K562 (cell line): ENCODE data around the gene POGZ. TPM values are rescaled to one million over a fixed set of nuclear protein-coding genes. Genes with fewer than 3 reads are reported as not detected.

Experiments used
- EWSR1 ChIP-seq: fragments of 450-650 bp; IDR thresholded peaks from 2 replicates; pipeline ENCODE4 v1.6.1; 2018; ENCODE audit warnings: borderline replicate concordance, mild to moderate bottlenecking, low read depth, moderate library complexity; ENCODE audit not compliant: partially characterized antibody
- KDM4B ChIP-seq, 2 experiments: fragments of 450-650 bp in 1 of 2; sonication (generic) in 1 of 2; IDR thresholded peaks; 2 replicates each; pipeline ENCODE4 v1.6.1; 2016 to 2017; ENCODE audit warnings: borderline replicate concordance in 2 of 2, antibody characterized with exemption in 1 of 2, low read depth in 1 of 2, mild to moderate bottlenecking in 1 of 2
- MEF2A ChIP-seq: IDR thresholded peaks from 2 replicates; pipeline ENCODE4 v1.6.1; 2011; ENCODE audit warnings: low read depth, mild to moderate bottlenecking, low read length, moderate library complexity; ENCODE audit not compliant: control insufficient read depth
- MYC ChIP-seq, 2 experiments: fragments of 250-450 bp in 1 of 2; sonication (Bioruptor Pico) in 1 of 2; IDR thresholded peaks; 2 replicates each; pipeline versions ENCODE4 v1.5.1 to v1.6.1; 2012 to 2021; ENCODE audit warnings: low read depth in 2 of 2, borderline replicate concordance in 1 of 2, improper control_type of control experiment in 1 of 2, low read length in 1 of 2, mild to moderate bottlenecking in 1 of 2, moderate library complexity in 1 of 2
- NR2F6 ChIP-seq: fragments of 450-650 bp; formaldehyde crosslinking; IDR thresholded peaks from 2 replicates; pipeline ENCODE4 v1.4.0; 2020; ENCODE audit warnings: mild to moderate bottlenecking
- RBM15 ChIP-seq: fragments of 200-400 bp; formaldehyde crosslinking; IDR thresholded peaks from 2 replicates; pipeline ENCODE4 v1.6.1; 2018; ENCODE audit warnings: mild to moderate bottlenecking, low read length, moderate library complexity; ENCODE audit not compliant: insufficient read depth
- RHOXF2B ChIP-seq: fragments of 250-450 bp; sonication (Bioruptor Pico); conservative IDR thresholded peaks from 2 replicates; pipeline ENCODE4 v1.5.1; 2021
- SOX6 ChIP-seq: fragments of 450-650 bp; IDR thresholded peaks from 2 replicates; pipeline ENCODE4 v1.6.1; 2014; ENCODE audit warnings: mild to moderate bottlenecking
- TAL1 ChIP-seq: fragments of 450-650 bp; IDR thresholded peaks from 2 replicates; pipeline ENCODE4 v1.6.1; 2016; ENCODE audit warnings: mild to moderate bottlenecking
- TGIF2 ChIP-seq: sonication (generic); formaldehyde crosslinking; IDR thresholded peaks from 2 replicates; pipeline ENCODE4 v1.8.1; 2022; ENCODE audit warnings: mild to moderate bottlenecking, missing genetic modification reagents, moderate library complexity
- ZNF274 ChIP-seq: IDR thresholded peaks from 2 replicates; pipeline ENCODE4 v1.6.1; 2011; ENCODE audit warnings: low read depth, mild to moderate bottlenecking, low read length, moderate library complexity, borderline replicate concordance
- ZNF436 ChIP-seq: fragments of 250-450, 450-650 bp; sonication (Bioruptor Pico); formaldehyde crosslinking; IDR thresholded peaks from 2 replicates; pipeline ENCODE4 v1.7.0; 2020; ENCODE audit warnings: mild to moderate bottlenecking
- ZNF584 ChIP-seq: fragments of 200-800 bp; sonication (Bioruptor generic); IDR thresholded peaks from 2 replicates; pipeline ENCODE4 v1.6.1; 2016; ENCODE audit warnings: low read depth, mild to moderate bottlenecking, missing genetic modification characterization, missing compliant biosample characterization
- polyA plus RNA-seq, 8 experiments: library from polyadenylated mRNA; depleted of rRNA in 4 of 8; stranded (reverse) in 5 of 8; unstranded in 3 of 8; fragments of >200 nt; fragmentation: Nextera tagmentation in 2 of 8; fragmentation: Illumina TruSeq in 1 of 8; extraction: Ambion mirVana in 2 of 8; extraction: Trizol in 1 of 8; gene quantifications; 2 replicates each; pipeline versions ENCODE4 v1.2.1 to v1.2.3, GENCODE V29; 2011 to 2014; ENCODE audit warnings: inconsistent platforms in 1 of 8, missing spikeins in 1 of 8
- total RNA-seq, 7 experiments: library from RNA; depleted of rRNA in 6 of 7; stranded (reverse); fragments of >200 nt in 6 of 7; fragmentation: Illumina TruSeq in 2 of 7; extraction: Trizol in 2 of 7; gene quantifications; 2 replicates each; pipeline versions ENCODE4 v1.2.1 to v1.2.3, GENCODE V29; 2011 to 2021; ENCODE audit warnings: low replicate concordance in 1 of 7
- TF ChIP-seq, protein P1 (sequence below): sonication (generic); formaldehyde crosslinking; IDR thresholded peaks from 2 replicates; pipeline ENCODE4 v1.8.1; 2023; ENCODE audit warnings: mild to moderate bottlenecking, missing genetic modification reagents
- TF ChIP-seq, protein P2 (sequence below): sonication (generic); formaldehyde crosslinking; IDR thresholded peaks from 2 replicates; pipeline ENCODE4 v1.8.0; 2023; ENCODE audit warnings: mild to moderate bottlenecking, missing genetic modification reagents
- TF ChIP-seq, protein P3 (sequence below): fragments of 250-450 bp; sonication (Bioruptor Pico); IDR thresholded peaks from 2 replicates; pipeline ENCODE4 v1.4.0; 2020
- TF ChIP-seq, protein P4 (sequence below): fragments of 250-450 bp; sonication (Bioruptor Pico); IDR thresholded peaks from 2 replicates; pipeline ENCODE4 v1.8.0; 2021; ENCODE audit warnings: moderate library complexity, mild to moderate bottlenecking, inconsistent platforms
- TF ChIP-seq, protein P5 (sequence below), 2 experiments: IDR thresholded peaks in 1 of 2; conservative IDR thresholded peaks in 1 of 2; 2 replicates each; pipeline ENCODE4 v1.6.1; 2016; ENCODE audit warnings: low read depth in 2 of 2, mild to moderate bottlenecking in 1 of 2, missing compliant biosample characterization in 1 of 2, missing genetic modification characterization in 1 of 2, moderate library complexity in 1 of 2

The POGZ gene
- total and polyA plus RNA-seq, 9 of the 15 experiments (the other 6 are each of a cell fraction or from before 2014, with no cell fraction given), result 9.4 to 40.6 (median 21.6) TPM

DNA sequence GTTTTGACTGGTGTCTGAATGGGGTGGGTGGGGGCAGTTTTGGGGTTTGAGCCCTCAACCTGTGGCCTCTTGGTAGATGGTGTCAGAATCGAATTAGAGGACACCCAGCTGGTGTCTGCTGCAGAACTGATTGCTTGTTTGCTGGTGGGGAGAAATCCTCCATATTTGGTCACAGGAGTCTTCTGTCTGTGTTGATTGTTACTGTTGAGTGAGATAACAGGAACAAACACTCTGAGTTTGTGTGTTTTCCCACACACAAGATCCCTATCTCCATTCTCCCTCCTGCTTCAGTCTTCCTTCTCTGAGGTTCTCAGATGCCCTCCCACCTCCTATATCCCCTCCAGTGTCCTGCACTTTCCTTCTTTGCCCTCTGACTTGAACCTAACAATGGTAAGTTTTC, 32.8 kb upstream of the POGZ start (continued):
- TF ChIP-seq, protein P1, sequence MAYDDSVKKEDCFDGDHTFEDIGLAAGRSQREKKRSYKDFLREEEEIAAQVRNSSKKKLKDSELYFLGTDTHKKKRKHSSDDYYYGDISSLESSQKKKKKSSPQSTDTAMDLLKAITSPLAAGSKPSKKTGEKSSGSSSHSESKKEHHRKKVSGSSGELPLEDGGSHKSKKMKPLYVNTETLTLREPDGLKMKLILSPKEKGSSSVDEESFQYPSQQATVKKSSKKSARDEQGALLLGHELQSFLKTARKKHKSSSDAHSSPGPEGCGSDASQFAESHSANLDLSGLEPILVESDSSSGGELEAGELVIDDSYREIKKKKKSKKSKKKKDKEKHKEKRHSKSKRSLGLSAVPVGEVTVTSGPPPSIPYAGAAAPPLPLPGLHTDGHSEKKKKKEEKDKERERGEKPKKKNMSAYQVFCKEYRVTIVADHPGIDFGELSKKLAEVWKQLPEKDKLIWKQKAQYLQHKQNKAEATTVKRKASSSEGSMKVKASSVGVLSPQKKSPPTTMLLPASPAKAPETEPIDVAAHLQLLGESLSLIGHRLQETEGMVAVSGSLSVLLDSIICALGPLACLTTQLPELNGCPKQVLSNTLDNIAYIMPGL, result no peak
- TF ChIP-seq NR2F6 (CRISPR knock-in tag), result no peak
- no peak for TF ChIP-seq RHOXF2B (CRISPR knock-in tag)
- TF ChIP-seq, protein P2, sequence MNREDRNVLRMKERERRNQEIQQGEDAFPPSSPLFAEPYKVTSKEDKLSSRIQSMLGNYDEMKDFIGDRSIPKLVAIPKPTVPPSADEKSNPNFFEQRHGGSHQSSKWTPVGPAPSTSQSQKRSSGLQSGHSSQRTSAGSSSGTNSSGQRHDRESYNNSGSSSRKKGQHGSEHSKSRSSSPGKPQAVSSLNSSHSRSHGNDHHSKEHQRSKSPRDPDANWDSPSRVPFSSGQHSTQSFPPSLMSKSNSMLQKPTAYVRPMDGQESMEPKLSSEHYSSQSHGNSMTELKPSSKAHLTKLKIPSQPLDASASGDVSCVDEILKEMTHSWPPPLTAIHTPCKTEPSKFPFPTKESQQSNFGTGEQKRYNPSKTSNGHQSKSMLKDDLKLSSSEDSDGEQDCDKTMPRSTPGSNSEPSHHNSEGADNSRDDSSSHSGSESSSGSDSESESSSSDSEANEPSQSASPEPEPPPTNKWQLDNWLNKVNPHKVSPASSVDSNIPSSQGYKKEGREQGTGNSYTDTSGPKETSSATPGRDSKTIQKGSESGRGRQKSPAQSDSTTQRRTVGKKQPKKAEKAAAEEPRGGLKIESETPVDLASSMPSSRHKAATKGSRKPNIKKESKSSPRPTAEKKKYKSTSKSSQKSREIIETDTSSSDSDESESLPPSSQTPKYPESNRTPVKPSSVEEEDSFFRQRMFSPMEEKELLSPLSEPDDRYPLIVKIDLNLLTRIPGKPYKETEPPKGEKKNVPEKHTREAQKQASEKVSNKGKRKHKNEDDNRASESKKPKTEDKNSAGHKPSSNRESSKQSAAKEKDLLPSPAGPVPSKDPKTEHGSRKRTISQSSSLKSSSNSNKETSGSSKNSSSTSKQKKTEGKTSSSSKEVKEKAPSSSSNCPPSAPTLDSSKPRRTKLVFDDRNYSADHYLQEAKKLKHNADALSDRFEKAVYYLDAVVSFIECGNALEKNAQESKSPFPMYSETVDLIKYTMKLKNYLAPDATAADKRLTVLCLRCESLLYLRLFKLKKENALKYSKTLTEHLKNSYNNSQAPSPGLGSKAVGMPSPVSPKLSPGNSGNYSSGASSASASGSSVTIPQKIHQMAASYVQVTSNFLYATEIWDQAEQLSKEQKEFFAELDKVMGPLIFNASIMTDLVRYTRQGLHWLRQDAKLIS (CRISPR knock-in tag), result no peak
- no peak for TF ChIP-seq MEF2A
- TF ChIP-seq ZNF274, result no peak
- TF ChIP-seq KDM4B (IDR thresholded peaks at IDR 0.05; ENCODE audit: borderline replicate concordance in 2 of 2, low read depth in 1 of 2), result no peak
- no peak for TF ChIP-seq ZNF584 (CRISPR knock-in tag)
- no peak for TF ChIP-seq ZNF436 (CRISPR knock-in tag)
- TF ChIP-seq TAL1, result peak; percentile 72
- TF ChIP-seq TGIF2 (CRISPR knock-in tag), result no peak
- peak; percentile 90 for TF ChIP-seq SOX6
- no peak for TF ChIP-seq RBM15
- TF ChIP-seq EWSR1, result no peak
- TF ChIP-seq, protein P3, sequence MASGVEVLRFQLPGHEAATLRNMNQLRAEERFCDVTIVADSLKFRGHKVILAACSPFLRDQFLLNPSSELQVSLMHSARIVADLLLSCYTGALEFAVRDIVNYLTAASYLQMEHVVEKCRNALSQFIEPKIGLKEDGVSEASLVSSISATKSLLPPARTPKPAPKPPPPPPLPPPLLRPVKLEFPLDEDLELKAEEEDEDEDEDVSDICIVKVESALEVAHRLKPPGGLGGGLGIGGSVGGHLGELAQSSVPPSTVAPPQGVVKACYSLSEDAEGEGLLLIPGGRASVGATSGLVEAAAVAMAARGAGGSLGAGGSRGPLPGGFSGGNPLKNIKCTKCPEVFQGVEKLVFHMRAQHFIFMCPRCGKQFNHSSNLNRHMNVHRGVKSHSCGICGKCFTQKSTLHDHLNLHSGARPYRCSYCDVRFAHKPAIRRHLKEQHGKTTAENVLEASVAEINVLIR (CRISPR knock-in tag), result no peak
- TF ChIP-seq, protein P4, sequence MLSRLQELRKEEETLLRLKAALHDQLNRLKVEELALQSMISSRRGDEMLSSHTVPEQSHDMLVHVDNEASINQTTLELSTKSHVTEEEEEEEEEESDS, result no peak
- TF ChIP-seq, protein P5, sequence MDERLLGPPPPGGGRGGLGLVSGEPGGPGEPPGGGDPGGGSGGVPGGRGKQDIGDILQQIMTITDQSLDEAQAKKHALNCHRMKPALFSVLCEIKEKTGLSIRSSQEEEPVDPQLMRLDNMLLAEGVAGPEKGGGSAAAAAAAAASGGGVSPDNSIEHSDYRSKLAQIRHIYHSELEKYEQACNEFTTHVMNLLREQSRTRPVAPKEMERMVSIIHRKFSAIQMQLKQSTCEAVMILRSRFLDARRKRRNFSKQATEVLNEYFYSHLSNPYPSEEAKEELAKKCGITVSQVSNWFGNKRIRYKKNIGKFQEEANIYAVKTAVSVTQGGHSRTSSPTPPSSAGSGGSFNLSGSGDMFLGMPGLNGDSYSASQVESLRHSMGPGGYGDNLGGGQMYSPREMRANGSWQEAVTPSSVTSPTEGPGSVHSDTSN (CRISPR knock-in tag; IDR thresholded peaks at IDR 0.05; ENCODE audit: low read depth), result no peak
- TF ChIP-seq, protein P5 (tag; conservative IDR thresholded peaks at IDR 0.05; ENCODE audit: low read depth), result no peak
- no peak for TF ChIP-seq MYC (IDR thresholded peaks at IDR 0.05; ENCODE audit: low read depth, low read length)
- TF ChIP-seq MYC (CRISPR knock-in tag; IDR thresholded peaks at IDR 0.05; ENCODE audit: borderline replicate concordance, low read depth), result no peak
